HEK293 (cell line): ENCODE data around the gene GM2A.

ENCODE experiments used
- CTCF ChIA-PET: fragments of 350-600 bp; formaldehyde crosslinking; extraction: SDS; loops from one replicate; lab custom pipeline; 2021; ENCODE audit warnings: antibody characterized with exemption; lab: Yijun Ruan, JAX
- POLR2A ChIA-PET: fragments of 300-600 bp; formaldehyde crosslinking; extraction: SDS; loops from one replicate; lab custom pipeline; 2020; ENCODE audit warnings: antibody characterized with exemption, inconsistent platforms; lab: Yijun Ruan, JAX
- H3K27ac ChIP-seq: fragments of 200-500 bp; sonication (Bioruptor generic); 2 replicates; pipeline ENCODE4 v1.5.1; 2014; ENCODE audit warnings: low read depth, low read length, control low read depth, inconsistent platforms; ENCODE audit errors: extremely low read depth
- H3K36me3 ChIP-seq, 2 experiments: fragments of 200-500 bp in 1 of 2; sonication (Bioruptor generic) in 1 of 2; 1 replicate in 1 of 2; 2 replicates in 1 of 2; pipeline ENCODE4 v1.5.1; 2014 to 2017; ENCODE audit warnings: inconsistent platforms in 2 of 2, low read length in 2 of 2; ENCODE audit not compliant: control insufficient read depth in 2 of 2, insufficient read depth in 1 of 2
- H3K4me1 ChIP-seq: fragments of 200-500 bp; sonication (Bioruptor generic); 2 replicates; pipeline ENCODE4 v1.5.1; 2014; ENCODE audit warnings: mild to moderate bottlenecking, low read length, inconsistent platforms; ENCODE audit not compliant: control insufficient read depth, insufficient read depth
- H3K4me3 ChIP-seq: 2 replicates; pipeline ENCODE4 v1.5.1; 2011; ENCODE audit warnings: low read depth, mild to moderate bottlenecking, control low read depth, low read length, moderate library complexity
- H3K9me3 ChIP-seq: fragments of 200-500 bp; sonication (Bioruptor generic); 2 replicates; pipeline ENCODE4 v1.5.1; 2014; ENCODE audit warnings: low read depth, low read length, inconsistent platforms; ENCODE audit not compliant: control insufficient read depth, insufficient read depth
- BCL11B ChIP-seq: fragments of 450-650 bp; formaldehyde crosslinking; IDR thresholded peaks from 2 replicates; pipeline ENCODE4 v1.5.1; 2016; ENCODE audit warnings: low read depth, missing biosample characterization, missing genetic modification characterization
- ELK4 ChIP-seq: IDR thresholded peaks from 2 replicates; pipeline ENCODE4 v1.6.1; 2011; ENCODE audit warnings: mild to moderate bottlenecking, low read depth, low read length, borderline replicate concordance
- GLIS1 ChIP-seq: fragments of 450-650 bp; formaldehyde crosslinking; IDR thresholded peaks from 2 replicates; pipeline ENCODE4 v1.5.1; 2016; ENCODE audit warnings: missing biosample characterization, missing genetic modification characterization
- KLF10 ChIP-seq: fragments of 450-650 bp; IDR thresholded peaks from 2 replicates; pipeline ENCODE4 v1.5.1; 2018; ENCODE audit warnings: missing biosample characterization, mild to moderate bottlenecking, missing genetic modification characterization
- KLF16 ChIP-seq: fragments of 450-650 bp; formaldehyde crosslinking; IDR thresholded peaks from 2 replicates; pipeline ENCODE4 v1.5.1; 2017; ENCODE audit warnings: missing biosample characterization, missing genetic modification characterization
- PRDM1 ChIP-seq: fragments of 450-650 bp; formaldehyde crosslinking; IDR thresholded peaks from 2 replicates; pipeline ENCODE4; 2016; ENCODE audit warnings: missing biosample characterization, missing genetic modification characterization
- TSHZ1 ChIP-seq: fragments of 450-650 bp; formaldehyde crosslinking; IDR thresholded peaks from 2 replicates; pipeline ENCODE4 v1.5.1; 2016; ENCODE audit warnings: missing biosample characterization, missing genetic modification characterization, borderline replicate concordance
- ZBTB49 ChIP-seq: fragments of 450-650 bp; formaldehyde crosslinking; IDR thresholded peaks from 2 replicates; pipeline ENCODE4 v1.5.1; 2016; ENCODE audit warnings: missing biosample characterization, missing genetic modification characterization, low read depth
- ZNF121 ChIP-seq: fragments of 450-650 bp; formaldehyde crosslinking; IDR thresholded peaks from 2 replicates; pipeline ENCODE4 v1.5.1; 2016; ENCODE audit warnings: missing biosample characterization, missing genetic modification characterization
- ZNF302 ChIP-seq: fragments of 450-650 bp; formaldehyde crosslinking; IDR thresholded peaks from 2 replicates; pipeline ENCODE4 v1.5.1; 2016; ENCODE audit warnings: missing biosample characterization, missing genetic modification characterization, low read depth
- ZNF394 ChIP-seq: fragments of 450-650 bp; formaldehyde crosslinking; IDR thresholded peaks from 2 replicates; pipeline ENCODE4 v1.5.1; 2016; ENCODE audit warnings: missing biosample characterization, missing genetic modification characterization, mild to moderate bottlenecking, moderate library complexity, borderline replicate concordance
- ZNF48 ChIP-seq: fragments of 450-650 bp; formaldehyde crosslinking; IDR thresholded peaks from 2 replicates; pipeline ENCODE4 v1.5.1; 2016; ENCODE audit warnings: missing biosample characterization, missing genetic modification characterization
- ZNF488 ChIP-seq: fragments of 450-650 bp; formaldehyde crosslinking; IDR thresholded peaks from 2 replicates; pipeline ENCODE4 v1.5.1; 2016; ENCODE audit warnings: missing biosample characterization, missing genetic modification characterization
- ZSCAN4 ChIP-seq: fragments of 450-650 bp; formaldehyde crosslinking; IDR thresholded peaks from 2 replicates; pipeline ENCODE4 v1.5.1; 2017; ENCODE audit warnings: missing biosample characterization, missing genetic modification characterization

GM2A gene

GRCh38 chr5:151251001-151251551 is 1.9 kb upstream of the GM2A start:
- TF ChIP-seq ZNF394 (tag by site-specific recombination) (no peak), PRDM1 (tag by site-specific recombination) (0 out of 2 replicates have a peak, but pooled peaks have one; percentile 21), TSHZ1 (no peak), ELK4 (no peak), GLIS1 (tag by site-specific recombination) (no peak), ZSCAN4 (tag by site-specific recombination) (no peak), BCL11B (tag by site-specific recombination) (no peak), ZNF302 (tag by site-specific recombination) (no peak), KLF10 (tag by site-specific recombination) (no peak)
- TF ChIP-seq, all 188 proteins: peak for 1
- no peak overlapping the region for H3K4me3 ChIP-seq
- no peaks in the 10 kb centered on the region for H3K9me3 ChIP-seq
- H3K36me3 ChIP-seq, result no peaks in the 10 kb centered on the region
- H3K4me1 ChIP-seq, result peaks cover 3% of the 10 kb centered on the region; the same call in 1 of the 2 replicates
- ChIA-PET POLR2A (interaction anchor here (2.7 kb wide), 1 partner anchor 28 kb away, joined by 28 read pairs; the partner anchor contains the start of gene CCDC69), CTCF (interaction anchor here (2.2 kb wide), 1 partner anchor 12 kb away, joined by 7 read pairs; no protein-coding TSS in a partner anchor)
- no peak overlapping the region for H3K27ac ChIP-seq

- Histone ChIP-seq H3K4me3 (no peak overlapping the region), H3K9me3 (no peaks in the 10 kb centered on the region), H3K4me1 (peaks cover 3% of the 10 kb centered on the region; the same call in 1 of the 2 replicates), H3K27ac (no peak overlapping the region), H3K36me3 (no peaks in the 10 kb centered on the region)
- ChIA-PET CTCF (interaction anchor here (1.2 to 2.2 kb wide), 3 partner anchors 13 to 125 kb away, joined by 3 to 7 read pairs (median 3); no protein-coding TSS in a partner anchor), POLR2A (interaction anchor here (1.2 to 2.7 kb wide), 2 partner anchors 10 to 28 kb away, joined by 14 to 28 read pairs; partner anchors contain the start of gene CCDC69)
- TF ChIP-seq KLF16 (tag by site-specific recombination) (no peak), ZNF121 (no peak), ZBTB49 (tag by site-specific recombination) (no peak), ZNF488 (no peak), ZNF48 (no peak)
Measured at GRCh38 chr5:151251621-151252020, 1.4 kb upstream of the GM2A start.
